GM10248 (cell line): Measurements from ENCODE around the gene PLA2G4E.

Experiments used
- CTCF ChIA-PET: fragments of 300-600 bp; sonication (Branson Sonifier 250); formaldehyde crosslinking; extraction: SDS; loops from one replicate; lab custom pipeline; 2021; ENCODE audit warnings: antibody characterized with exemption; lab: Yijun Ruan, JAX
- POLR2A ChIA-PET: fragments of 350-650 bp; sonication (Branson Sonifier 250); formaldehyde crosslinking; extraction: SDS; loops from one replicate; lab custom pipeline; 2020; ENCODE audit warnings: antibody characterized with exemption; lab: Yijun Ruan, JAX
- DNase-seq: peaks from one replicate; pipeline ENCODE4 v3.0.0; 2012; ENCODE audit errors: extremely low spot score
- CTCF ChIP-seq: IDR thresholded peaks from 2 replicates; pipeline ENCODE4 v1.5.1; 2012; ENCODE audit warnings: mild to moderate bottlenecking, low read depth; ENCODE audit errors: extremely low read depth, missing control alignments, control extremely low read depth

Gene PLA2G4E

GRCh38 chr15:41972253-41973242 is 48.3 kb downstream of the PLA2G4E start, which contains the start of gene EHD4:
TSS of gene EHD4 (minus strand) at chr15:41972557. CDS start at chr15:41972494, 63 bp downstream.
- DNase-seq, result peak; percentile 96
- TF ChIP-seq CTCF, result peak; percentile 47
- ChIA-PET POLR2A (interaction anchor here (0.5 to 2.1 kb wide), 11 partner anchors 11 to 394 kb away, joined by 3 to 6 read pairs (median 4); no protein-coding TSS in a partner anchor), CTCF (interaction anchor here (0.7 to 4.4 kb wide), 12 partner anchors 9 to 200 kb away, joined by 3 to 19 read pairs (median 6); partner anchors contain the start of gene MAPKBP1)

GRCh38 chr15:41971895-41972252 is 49.0 kb downstream of the PLA2G4E start:
- POLR2A ChIA-PET, result interaction anchor here (0.5 to 2.1 kb wide), 6 partner anchors 10 to 361 kb away, joined by 3 to 6 read pairs (median 4); no protein-coding TSS in a partner anchor
- DNase-seq, result peak; percentile 63
- TF ChIP-seq CTCF, result no peak
- CTCF ChIA-PET, result interaction anchor here (0.8 to 4.4 kb wide), 11 partner anchors 10 to 199 kb away, joined by 3 to 19 read pairs (median 8); partner anchors contain the start of gene MAPKBP1

GRCh38 chr15:41971089-41971894 is 49.5 kb downstream of the PLA2G4E start:
- CTCF ChIA-PET, result interaction anchor here (0.8 to 4.4 kb wide), 5 partner anchors 10 to 41 kb away, joined by 3 to 19 read pairs (median 4); no protein-coding TSS in a partner anchor
- peak; percentile 82 for DNase-seq
- POLR2A ChIA-PET, result interaction anchor here (1.1 to 2.1 kb wide), 3 partner anchors 39 to 198 kb away, joined by 3 to 6 read pairs (median 3); no protein-coding TSS in a partner anchor
- no peak for TF ChIP-seq CTCF

GRCh38 chr15:41970456-41970855 is 50.4 kb downstream of the PLA2G4E start:
- ChIA-PET CTCF (interaction anchor here (0.8 to 4.4 kb wide), 7 partner anchors 10 to 40 kb away, joined by 3 to 19 read pairs (median 4); no protein-coding TSS in a partner anchor), POLR2A (interaction anchor here (0.9 to 1.1 kb wide), 3 partner anchors 13 to 38 kb away, joined by 3 to 4 read pairs (median 3); no protein-coding TSS in a partner anchor)

GRCh38 chr15:41969851-41970431 is 50.9 kb downstream of the PLA2G4E start:
- peak; percentile 44 for DNase-seq
- POLR2A ChIA-PET, result interaction anchor here (0.5 to 0.9 kb wide), 3 partner anchors 13 to 325 kb away, joined by 3 to 4 read pairs (median 3); no protein-coding TSS in a partner anchor
- no peak for TF ChIP-seq CTCF
- CTCF ChIA-PET, result interaction anchor here (0.9 to 4.4 kb wide), 9 partner anchors 9 to 196 kb away, joined by 3 to 19 read pairs (median 4); partner anchors contain the start of gene MAPKBP1

More at GRCh38 chr15:41970456-41970855, 50.4 kb downstream of the PLA2G4E start:
- no peak for TF ChIP-seq CTCF
- no peak for DNase-seq
